ENCODE measurements around the gene NEDD8. TPM values are rescaled to one million over a fixed set of nuclear protein-coding genes. Genes with fewer than 3 reads are reported as not detected.

NEDD8 gene
- total RNA-seq, 1 experiment from 2014 or later = 195 TPM

Other genes with a start within 250 kb of the NEDD8 start
- gene DHRS4L2, start 243.4 kb downstream of the NEDD8 start, total RNA-seq (2014; rRNA removed; shearing (Covaris generic)) = 8.0 and 12.2 TPM in 2 replicates
- gene CARMIL3, start 180.4 kb downstream of the NEDD8 start, total RNA-seq (2014; rRNA removed; shearing (Covaris generic)) = 2.3 and 6.5 TPM in 2 replicates
- 0.04 TPM in 1 of 2 replicates, not detected in the other for gene CPNE6, start 160.8 kb downstream of the NEDD8 start, total RNA-seq (2014; rRNA removed; shearing (Covaris generic))
- gene PCK2, start 138.1 kb downstream of the NEDD8 start, total RNA-seq (2014; rRNA removed; shearing (Covaris generic)) = 73.7 and 80.1 TPM in 2 replicates
- 70.4 and 90.1 TPM in 2 replicates for gene DCAF11, start 117.6 kb downstream of the NEDD8 start, total RNA-seq (2014; rRNA removed; shearing (Covaris generic))
- 0.87 and 2.1 TPM in 2 replicates for gene NRL, start 117.4 kb downstream of the NEDD8 start, total RNA-seq (2014; rRNA removed; shearing (Covaris generic))
- not detected in 2 replicates for gene FITM1, start 101.7 kb downstream of the NEDD8 start, total RNA-seq (2014; rRNA removed; shearing (Covaris generic))
- 46.9 and 49.3 TPM in 2 replicates for gene PSME1, start 96.2 kb downstream of the NEDD8 start, total RNA-seq (2014; rRNA removed; shearing (Covaris generic))
- gene EMC9, start 90.8 kb downstream of the NEDD8 start, total RNA-seq (2014; rRNA removed; shearing (Covaris generic)) = 25.7 and 35.9 TPM in 2 replicates
- 129 and 134 TPM in 2 replicates for gene PSME2, start 85.8 kb downstream of the NEDD8 start, total RNA-seq (2014; rRNA removed; shearing (Covaris generic))
- gene RNF31, start 84.9 kb downstream of the NEDD8 start, total RNA-seq (2014; rRNA removed; shearing (Covaris generic)) = 67.7 and 75.0 TPM in 2 replicates
- gene IRF9, start 71.1 kb downstream of the NEDD8 start, total RNA-seq (2014; rRNA removed; shearing (Covaris generic)) = 8.1 and 11.2 TPM in 2 replicates
- 5.6 and 5.9 TPM in 2 replicates for gene REC8, start 60.3 kb downstream of the NEDD8 start, total RNA-seq (2014; rRNA removed; shearing (Covaris generic))
- 139 and 149 TPM in 2 replicates for gene IPO4, start 43.6 kb downstream of the NEDD8 start, total RNA-seq (2014; rRNA removed; shearing (Covaris generic))
- gene TM9SF1, start 36.9 kb downstream of the NEDD8 start, total RNA-seq (2014; rRNA removed; shearing (Covaris generic)) = 27.4 and 35.2 TPM in 2 replicates
- not detected in 2 replicates for gene TSSK4, start 26.7 kb downstream of the NEDD8 start, total RNA-seq (2014; rRNA removed; shearing (Covaris generic))
- 17.6 and 20.8 TPM in 2 replicates for gene CHMP4A, start 18.9 kb downstream of the NEDD8 start, total RNA-seq (2014; rRNA removed; shearing (Covaris generic))
- 18.6 and 23.6 TPM in 2 replicates for gene MDP1, start 16.3 kb downstream of the NEDD8 start, total RNA-seq (2014; rRNA removed; shearing (Covaris generic))
- gene GMPR2, start 562 bp upstream of the NEDD8 start, total RNA-seq (2014; rRNA removed; shearing (Covaris generic)) = 81.6 and 104 TPM in 2 replicates
- gene TINF2, start 10.3 kb upstream of the NEDD8 start, total RNA-seq (2014; rRNA removed; shearing (Covaris generic)) = 46.9 and 52.2 TPM in 2 replicates
- 0.21 and 3.1 TPM in 2 replicates for gene TGM1, start 30.8 kb upstream of the NEDD8 start, total RNA-seq (2014; rRNA removed; shearing (Covaris generic))
- 22.8 and 25.9 TPM in 2 replicates for gene RABGGTA, start 39.2 kb upstream of the NEDD8 start, total RNA-seq (2014; rRNA removed; shearing (Covaris generic))
- gene DHRS1, start 67.4 kb upstream of the NEDD8 start, total RNA-seq (2014; rRNA removed; shearing (Covaris generic)) = 13.5 and 18.8 TPM in 2 replicates
- 27.2 and 32.4 TPM in 2 replicates for gene NOP9, start 67.5 kb upstream of the NEDD8 start, total RNA-seq (2014; rRNA removed; shearing (Covaris generic))
- gene CIDEB, start 75.6 kb upstream of the NEDD8 start, total RNA-seq (2014; rRNA removed; shearing (Covaris generic)) = 0.48 TPM in 1 of 2 replicates, not detected in the other
- 4.8 and 7.8 TPM in 2 replicates for gene LTB4R2, start 77.8 kb upstream of the NEDD8 start, total RNA-seq (2014; rRNA removed; shearing (Covaris generic))
- gene LTB4R, start 79.1 kb upstream of the NEDD8 start, total RNA-seq (2014; rRNA removed; shearing (Covaris generic)) = 4.2 and 5.0 TPM in 2 replicates
- gene ADCY4, start 102.7 kb upstream of the NEDD8 start, total RNA-seq (2014; rRNA removed; shearing (Covaris generic)) = 0.17 TPM in 1 of 2 replicates, not detected in the other
- gene RIPK3, start 107.6 kb upstream of the NEDD8 start, total RNA-seq (2014; rRNA removed; shearing (Covaris generic)) = not detected in 2 replicates
- 12.2 and 28.3 TPM in 2 replicates for gene NFATC4, start 135.8 kb upstream of the NEDD8 start, total RNA-seq (2014; rRNA removed; shearing (Covaris generic))
- gene NYNRIN, start 166.6 kb upstream of the NEDD8 start, total RNA-seq (2014; rRNA removed; shearing (Covaris generic)) = 3.6 and 6.1 TPM in 2 replicates
- 0.24 and 1.5 TPM in 2 replicates for gene CBLN3, start 197.3 kb upstream of the NEDD8 start, total RNA-seq (2014; rRNA removed; shearing (Covaris generic))
- 24.8 and 27.4 TPM in 2 replicates for gene KHNYN, start 197.6 kb upstream of the NEDD8 start, total RNA-seq (2014; rRNA removed; shearing (Covaris generic))
- gene SDR39U1, start 210.4 kb upstream of the NEDD8 start, total RNA-seq (2014; rRNA removed; shearing (Covaris generic)) = 23.5 and 26.7 TPM in 2 replicates

All from H7 (cell line).